ENCODE data around the gene DOCK6.

GRCh38 chr19:11190501-11190900 lies 71.8 kb downstream of the DOCK6 start:
- no peak for TF ChIP-seq CTCF (IDR thresholded peaks at IDR 0.05 in 2 of 3, conservative IDR thresholded peaks at IDR 0.05 in 1 of 3; ENCODE audit: borderline replicate concordance in 1 of 3, insufficient read depth in 1 of 3, low read depth in 2 of 3, low read length in 2 of 3)
- TF ChIP-seq, protein P1, sequence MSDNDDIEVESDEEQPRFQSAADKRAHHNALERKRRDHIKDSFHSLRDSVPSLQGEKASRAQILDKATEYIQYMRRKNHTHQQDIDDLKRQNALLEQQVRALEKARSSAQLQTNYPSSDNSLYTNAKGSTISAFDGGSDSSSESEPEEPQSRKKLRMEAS (IDR thresholded peaks at IDR 0.05) = no peak
- no peak for TF ChIP-seq CBX3 (IDR thresholded peaks at IDR 0.05; ENCODE audit: low read depth)
- no peak for TF ChIP-seq EZH2phosphoT487 (IDR thresholded peaks at IDR 0.05; ENCODE audit: borderline replicate concordance)
- TF ChIP-seq EZH2 (IDR thresholded peaks at IDR 0.05) = no peak
- TF ChIP-seq, protein P2, sequence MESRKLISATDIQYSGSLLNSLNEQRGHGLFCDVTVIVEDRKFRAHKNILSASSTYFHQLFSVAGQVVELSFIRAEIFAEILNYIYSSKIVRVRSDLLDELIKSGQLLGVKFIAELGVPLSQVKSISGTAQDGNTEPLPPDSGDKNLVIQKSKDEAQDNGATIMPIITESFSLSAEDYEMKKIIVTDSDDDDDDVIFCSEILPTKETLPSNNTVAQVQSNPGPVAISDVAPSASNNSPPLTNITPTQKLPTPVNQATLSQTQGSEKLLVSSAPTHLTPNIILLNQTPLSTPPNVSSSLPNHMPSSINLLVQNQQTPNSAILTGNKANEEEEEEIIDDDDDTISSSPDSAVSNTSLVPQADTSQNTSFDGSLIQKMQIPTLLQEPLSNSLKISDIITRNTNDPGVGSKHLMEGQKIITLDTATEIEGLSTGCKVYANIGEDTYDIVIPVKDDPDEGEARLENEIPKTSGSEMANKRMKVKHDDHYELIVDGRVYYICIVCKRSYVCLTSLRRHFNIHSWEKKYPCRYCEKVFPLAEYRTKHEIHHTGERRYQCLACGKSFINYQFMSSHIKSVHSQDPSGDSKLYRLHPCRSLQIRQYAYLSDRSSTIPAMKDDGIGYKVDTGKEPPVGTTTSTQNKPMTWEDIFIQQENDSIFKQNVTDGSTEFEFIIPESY (IDR thresholded peaks at IDR 0.05; ENCODE audit: extremely low read depth, insufficient replicate concordance, low read length) = no peak
- TF ChIP-seq, protein P3, sequence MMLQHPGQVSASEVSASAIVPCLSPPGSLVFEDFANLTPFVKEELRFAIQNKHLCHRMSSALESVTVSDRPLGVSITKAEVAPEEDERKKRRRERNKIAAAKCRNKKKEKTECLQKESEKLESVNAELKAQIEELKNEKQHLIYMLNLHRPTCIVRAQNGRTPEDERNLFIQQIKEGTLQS (IDR thresholded peaks at IDR 0.05) = no peak
- no peak for TF ChIP-seq SP1 (IDR thresholded peaks at IDR 0.05; ENCODE audit: low read depth)
- no peak for TF ChIP-seq POLR2A (IDR thresholded peaks at IDR 0.05; ENCODE audit: borderline replicate concordance, extremely low read depth, insufficient read depth, insufficient read length)
